Retinal pigment epithelial cell (primary cell): ENCODE results near the gene PTPRN2.

ENCODE experiments used
- DNase-seq: peaks from one replicate; pipeline ENCODE4 v3.0.0-alpha.2; 2010; ENCODE audit warnings: low read depth
- H3K4me3 ChIP-seq: 2 replicates; pipeline ENCODE4 v1.5.1; 2011; ENCODE audit warnings: mild to moderate bottlenecking, low read length, control low read depth, moderate library complexity
- CTCF ChIP-seq: conservative IDR thresholded peaks from 2 replicates; pipeline ENCODE4 v1.5.1; 2011; ENCODE audit warnings: low read depth, low read length, control low read depth, inconsistent platforms

Gene PTPRN2

GRCh38 chr7:158094671-158095226 lies 492.9 kb downstream of the PTPRN2 start:
- DNase-seq: no peak
- H3K4me3 ChIP-seq: no peak overlapping the region
- no peak for TF ChIP-seq CTCF

DNA sequence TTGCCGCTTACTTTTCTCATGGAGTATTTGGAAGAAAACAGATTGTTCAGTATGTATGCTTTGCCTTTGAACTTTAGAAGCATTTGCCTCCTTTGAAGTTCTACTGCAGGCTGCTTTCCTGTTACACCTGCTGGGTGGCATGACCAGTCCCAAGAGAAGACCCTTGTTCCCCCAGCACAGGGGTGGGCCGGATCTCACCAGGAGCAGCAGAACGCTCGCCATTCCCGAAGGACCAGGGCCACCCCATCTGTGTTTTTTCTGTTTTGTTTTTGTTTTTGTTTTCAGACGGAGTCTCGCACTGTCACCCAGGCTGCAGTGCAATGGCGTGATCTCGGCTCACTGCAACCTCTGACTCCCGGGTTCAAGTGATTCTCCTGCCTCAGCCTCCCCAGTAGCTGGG lies 493.6 kb downstream of the PTPRN2 start:
- no peak for TF ChIP-seq CTCF
- H3K4me3 ChIP-seq: no peak overlapping the region
- DNase-seq: no peak

GRCh38 chr7:158093156-158093796 lies 494.3 kb downstream of the PTPRN2 start:
- H3K4me3 ChIP-seq: no peak overlapping the region
- DNase-seq: no peak
- no peak for TF ChIP-seq CTCF

DNA sequence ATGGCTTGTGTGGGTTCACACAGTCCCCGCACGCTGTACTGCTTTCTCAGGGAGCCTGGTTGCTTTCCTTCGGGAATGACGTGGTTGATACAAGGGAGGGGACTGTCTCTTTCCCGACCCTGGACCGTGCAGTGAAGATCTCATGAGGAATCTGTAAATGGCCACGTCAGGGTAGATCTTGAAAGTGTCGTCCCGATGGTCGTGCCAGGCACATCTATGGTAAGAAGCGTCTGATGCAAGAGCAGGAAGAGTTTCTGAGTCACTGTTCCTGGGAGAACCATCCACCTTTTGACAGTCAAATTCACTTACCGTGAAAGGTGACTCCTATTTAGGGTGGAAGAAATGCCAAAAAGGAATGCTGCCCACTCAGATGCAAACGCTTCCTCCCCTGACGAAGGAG lies 500.4 kb downstream of the PTPRN2 start:
- no peak for DNase-seq
- H3K4me3 ChIP-seq: no peak overlapping the region
- TF ChIP-seq CTCF: no peak

- no peak overlapping the region for H3K4me3 ChIP-seq
- no peak for TF ChIP-seq CTCF
- no peak for DNase-seq
These were observed 501.6 kb downstream of the PTPRN2 start for GRCh38 chr7:158085741-158086695.

- no peak overlapping the region for H3K4me3 ChIP-seq
- no peak for TF ChIP-seq CTCF
- no peak for DNase-seq
These were observed 503.1 kb downstream of the PTPRN2 start for GRCh38 chr7:158084555-158084954.
